ENCODE data around the gene ZNHIT3.

The ZNHIT3 gene

GRCh38 chr17:36485027-36485426 lies 1.5 kb upstream of the ZNHIT3 start:
- no peak for DNase-seq (ENCODE audit: low read depth, low spot score)
- no peak overlapping the region for H3K4me3 ChIP-seq (ENCODE audit: low read depth, low read length)
- ChIA-PET CTCF (interaction anchor here (1.9 kb wide), 1 partner anchor 9 kb away, joined by 10 read pairs; no protein-coding TSS in a partner anchor), POLR2A (no interaction called here)
- no peak for TF ChIP-seq CTCF (IDR thresholded peaks at IDR 0.05; ENCODE audit: insufficient read depth, low read length, missing control alignments)

- no peak for DNase-seq (ENCODE audit: low read depth, low spot score)
- peak overlapping the region; percentile 91 for H3K4me3 ChIP-seq (ENCODE audit: low read depth, low read length)
- CTCF ChIA-PET = interaction anchor here (0.9 to 1.9 kb wide), 3 partner anchors 9 to 516 kb away, joined by 3 to 10 read pairs (median 5); no protein-coding TSS in a partner anchor
- POLR2A ChIA-PET = interaction anchor here (1.4 kb wide), 1 partner anchor 11 kb away, joined by 3 read pairs; no protein-coding TSS in a partner anchor
- no peak for TF ChIP-seq CTCF (IDR thresholded peaks at IDR 0.05; ENCODE audit: insufficient read depth, low read length, missing control alignments)
Measured at GRCh38 chr17:36485805-36486203, 677 bp upstream of the ZNHIT3 start.

GRCh38 chr17:36493956-36494355 lies 7.5 kb downstream of the ZNHIT3 start:
- CTCF ChIA-PET = interaction anchor here (5.7 kb wide), 1 partner anchor 11 kb away, joined by 34 read pairs; no protein-coding TSS in a partner anchor
- POLR2A ChIA-PET = no interaction called here
- no peak for TF ChIP-seq CTCF (IDR thresholded peaks at IDR 0.05; ENCODE audit: insufficient read depth, low read length, missing control alignments)
- DNase-seq (ENCODE audit: low read depth, low spot score) = no peak
- H3K4me3 ChIP-seq (ENCODE audit: low read depth, low read length) = no peak overlapping the region

GRCh38 chr17:36494674-36495073 lies 8.2 kb downstream of the ZNHIT3 start:
- DNase-seq (ENCODE audit: low read depth, low spot score) = no peak
- POLR2A ChIA-PET = no interaction called here
- H3K4me3 ChIP-seq (ENCODE audit: low read depth, low read length) = no peak overlapping the region
- TF ChIP-seq CTCF (IDR thresholded peaks at IDR 0.05; ENCODE audit: insufficient read depth, low read length, missing control alignments) = no peak
- CTCF ChIA-PET = interaction anchor here (0.7 to 5.7 kb wide), 3 partner anchors 9 to 12 kb away, joined by 3 to 34 read pairs (median 4); no protein-coding TSS in a partner anchor

GRCh38 chr17:36495076-36495578 lies 8.6 kb downstream of the ZNHIT3 start:
- POLR2A ChIA-PET = no interaction called here
- H3K4me3 ChIP-seq (ENCODE audit: low read depth, low read length) = no peak overlapping the region
- no peak for DNase-seq (ENCODE audit: low read depth, low spot score)
- no peak for TF ChIP-seq CTCF (IDR thresholded peaks at IDR 0.05; ENCODE audit: insufficient read depth, low read length, missing control alignments)
- CTCF ChIA-PET = interaction anchor here (0.7 to 5.7 kb wide), 3 partner anchors 9 to 12 kb away, joined by 3 to 34 read pairs (median 4); no protein-coding TSS in a partner anchor

GRCh38 chr17:36496018-36496789 lies 9.7 kb downstream of the ZNHIT3 start:
- CTCF ChIA-PET = interaction anchor here (5.7 kb wide), 1 partner anchor 13 kb away, joined by 34 read pairs; no protein-coding TSS in a partner anchor
- no peak overlapping the region for H3K4me3 ChIP-seq (ENCODE audit: low read depth, low read length)
- no peak for TF ChIP-seq CTCF (IDR thresholded peaks at IDR 0.05; ENCODE audit: insufficient read depth, low read length, missing control alignments)
- POLR2A ChIA-PET = interaction anchor here (1.1 kb wide), 1 partner anchor 10 kb away, joined by 3 read pairs; the partner anchor contains the start of gene ZNHIT3
- DNase-seq (ENCODE audit: low read depth, low spot score) = no peak
